Rectal smooth muscle tissue (tissue), 1 donor: ENCODE measurements around the gene PWWP2A.

ENCODE experiments used
- H3K27ac ChIP-seq: one replicate; pipeline ENCODE4 v1.7.0; 2013; ENCODE audit warnings: low read depth, low read length, inconsistent platforms
- H3K27me3 ChIP-seq: one replicate; pipeline ENCODE4 v1.7.0; 2013; ENCODE audit warnings: low read length; ENCODE audit not compliant: control insufficient read depth, insufficient read depth
- H3K36me3 ChIP-seq: one replicate; pipeline ENCODE4 v1.7.0; 2013; ENCODE audit warnings: low read length; ENCODE audit not compliant: control insufficient read depth, insufficient read depth
- H3K4me1 ChIP-seq: one replicate; pipeline ENCODE4 v1.7.0; 2013; ENCODE audit warnings: low read length; ENCODE audit not compliant: control insufficient read depth, insufficient read depth
- H3K4me3 ChIP-seq: one replicate; pipeline ENCODE4 v1.7.0; 2013; ENCODE audit warnings: low read length
- H3K9ac ChIP-seq: one replicate; pipeline ENCODE4 v1.7.0; 2013; ENCODE audit warnings: low read length

The PWWP2A gene

DNA sequence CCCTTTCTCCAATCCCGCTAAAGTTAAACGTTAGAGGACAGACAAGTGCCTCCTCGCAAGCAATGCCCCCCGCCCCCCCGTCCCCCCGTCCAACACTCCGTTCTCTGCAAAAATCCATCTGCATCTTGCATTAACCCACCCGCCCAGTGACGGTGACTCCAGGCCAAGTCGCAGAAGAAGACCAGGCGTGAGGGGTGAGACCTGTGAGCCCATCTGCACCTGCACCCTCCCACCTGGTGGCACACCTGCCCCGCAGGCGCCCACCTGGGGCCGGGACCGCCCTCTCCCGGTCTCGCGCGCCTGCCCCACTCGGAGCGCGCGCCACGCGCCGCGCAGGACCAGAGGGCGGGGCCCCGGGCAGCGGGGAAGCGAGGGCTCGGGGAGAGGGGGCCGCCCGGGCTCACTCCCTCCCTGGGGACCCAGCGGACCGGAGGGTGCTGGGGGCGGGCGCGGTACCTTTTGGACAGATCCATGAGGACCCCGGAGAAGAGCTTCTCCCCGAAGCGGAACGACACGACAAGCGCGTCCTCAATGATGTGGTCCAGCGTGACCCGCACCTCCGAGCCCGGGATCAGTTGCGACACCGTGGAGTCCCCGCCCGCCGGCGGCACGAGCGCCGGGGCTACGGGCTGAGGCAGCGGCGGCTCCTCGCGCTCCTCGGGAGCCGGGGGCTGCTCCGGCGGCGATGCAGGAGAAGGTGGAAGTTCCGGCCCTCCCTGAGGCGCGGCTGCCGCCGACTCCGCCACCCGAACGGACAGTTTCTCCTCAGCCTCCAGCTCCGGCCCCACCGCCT is 705 bp downstream of the PWWP2A start:
- Histone ChIP-seq H3K9ac (peak overlapping the region; percentile 75), H3K27ac (peak overlapping the region; percentile 88)

GRCh38 chr5:160116991-160117390 is 2.3 kb downstream of the PWWP2A start:
- no peaks in the 10 kb centered on the region for H3K36me3 ChIP-seq
- H3K4me3 ChIP-seq, result no peak overlapping the region
- H3K27me3 ChIP-seq, result no peaks in the 10 kb centered on the region
- H3K9ac ChIP-seq, result no peak overlapping the region
- no peak overlapping the region for H3K27ac ChIP-seq
- H3K4me1 ChIP-seq, result peaks cover 3% of the 10 kb centered on the region

More for the DNA sequence above, 705 bp downstream of the PWWP2A start:
- Histone ChIP-seq H3K27me3 (no peaks in the 10 kb centered on the region), H3K4me1 (peaks cover 3% of the 10 kb centered on the region), H3K36me3 (no peaks in the 10 kb centered on the region), H3K4me3 (peak overlapping the region; percentile 73)

DNA sequence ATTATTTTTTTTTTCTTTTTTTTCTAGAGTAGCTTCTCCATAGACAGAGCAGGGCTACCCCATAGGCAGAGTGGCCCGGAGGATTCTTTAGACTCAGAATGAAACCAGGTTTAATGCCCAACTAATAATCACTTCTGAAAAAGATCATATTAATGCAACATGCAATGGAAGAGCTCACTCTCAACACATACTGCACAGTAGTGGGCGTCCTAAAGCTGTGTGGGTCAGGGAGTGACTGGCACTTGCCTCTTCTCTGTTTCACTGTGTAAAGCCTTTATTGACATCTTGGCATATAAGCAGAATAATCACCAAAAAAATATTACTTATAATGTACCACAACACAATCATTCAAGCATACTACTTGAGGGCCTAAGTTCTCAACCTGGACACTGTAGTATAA is 11.1 kb downstream of the PWWP2A start:
- Histone ChIP-seq H3K4me1 (no peaks in the 10 kb centered on the region), H3K27me3 (no peaks in the 10 kb centered on the region), H3K4me3 (no peak overlapping the region), H3K27ac (no peak overlapping the region), H3K9ac (no peak overlapping the region), H3K36me3 (peaks cover 3% of the 10 kb centered on the region)

DNA sequence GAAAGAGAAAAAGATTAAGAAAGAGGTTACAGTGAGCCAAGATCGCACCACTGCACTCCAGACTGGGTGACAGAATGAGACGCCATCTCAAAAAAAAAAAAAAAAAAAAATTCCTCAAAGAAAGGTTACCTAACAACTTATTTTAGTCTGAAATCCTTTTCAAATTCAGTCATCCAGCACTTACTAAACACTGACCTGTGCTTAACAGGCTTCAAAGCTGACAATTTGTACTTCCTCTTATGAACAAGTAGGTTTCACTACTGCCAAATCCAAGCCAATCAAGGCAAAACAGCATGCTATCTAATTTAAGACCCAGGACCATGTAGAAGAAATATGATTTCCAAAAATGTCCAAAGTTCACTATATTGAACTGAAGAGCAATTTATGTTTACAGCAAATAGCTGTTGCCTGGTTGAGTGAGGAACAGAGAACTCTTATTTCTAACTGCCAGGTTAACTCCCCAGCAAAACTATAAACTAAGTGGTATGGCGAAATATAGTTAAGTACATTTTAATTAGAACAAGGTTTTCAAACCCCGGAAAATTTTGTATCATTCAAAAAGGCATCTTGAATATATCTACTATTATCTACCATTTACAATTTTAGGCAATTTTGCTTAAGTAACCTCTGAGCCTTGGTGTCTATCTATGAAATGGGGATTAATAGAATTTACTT is 13.4 kb downstream of the PWWP2A start:
- Histone ChIP-seq H3K4me1 (no peaks in the 10 kb centered on the region), H3K27me3 (no peaks in the 10 kb centered on the region), H3K27ac (no peak overlapping the region), H3K9ac (no peak overlapping the region), H3K36me3 (no peaks in the 10 kb centered on the region), H3K4me3 (no peak overlapping the region)

DNA sequence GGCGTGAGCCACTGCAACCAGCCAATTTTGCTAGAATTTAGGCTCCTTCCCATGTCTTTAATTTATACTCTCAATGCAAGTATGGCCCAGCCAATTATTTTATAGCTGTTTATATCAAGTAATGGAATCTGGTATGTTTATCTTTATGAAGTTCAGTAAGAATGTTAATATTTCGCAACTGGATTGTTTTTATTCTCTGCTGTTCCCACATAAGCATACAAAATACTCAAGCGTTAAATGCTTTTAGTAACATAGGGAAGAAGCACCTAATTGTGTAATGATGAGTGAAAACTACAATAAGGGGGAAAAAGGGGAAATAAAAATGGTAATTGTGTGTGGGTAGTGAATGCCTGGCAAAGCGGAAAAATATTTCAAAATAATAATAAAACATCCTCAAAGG is 21.3 kb downstream of the PWWP2A start:
- H3K36me3 ChIP-seq, result peaks cover 6% of the 10 kb centered on the region

DNA sequence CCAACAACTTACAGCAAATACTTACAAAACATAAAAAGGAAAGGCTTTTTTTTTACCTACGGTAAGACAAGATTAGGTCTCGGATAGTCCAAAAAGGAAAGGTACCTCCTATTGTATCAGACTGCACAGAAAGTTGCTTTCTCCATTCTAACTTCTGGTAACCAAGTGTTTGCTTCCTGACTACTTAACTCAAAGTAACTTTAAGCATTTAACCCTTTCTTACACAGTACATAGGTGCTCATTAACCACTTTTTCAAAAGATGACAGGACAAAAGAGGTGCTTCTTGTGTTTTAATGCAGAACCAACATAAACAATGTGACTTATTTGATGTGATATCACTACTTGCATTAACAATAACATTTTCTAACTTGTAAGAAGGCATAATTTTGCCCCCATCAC is 23.1 kb downstream of the PWWP2A start:
- Histone ChIP-seq H3K4me1 (peaks cover 3% of the 10 kb centered on the region), H3K36me3 (peaks cover 10% of the 10 kb centered on the region), H3K4me3 (no peak overlapping the region), H3K9ac (no peak overlapping the region), H3K27me3 (no peaks in the 10 kb centered on the region), H3K27ac (no peak overlapping the region)

More for the DNA sequence above, 21.3 kb downstream of the PWWP2A start:
- H3K9ac ChIP-seq, result no peak overlapping the region
- no peak overlapping the region for H3K27ac ChIP-seq
- H3K4me1 ChIP-seq, result peaks cover 3% of the 10 kb centered on the region
- no peaks in the 10 kb centered on the region for H3K27me3 ChIP-seq
- H3K4me3 ChIP-seq, result no peak overlapping the region

- Histone ChIP-seq H3K4me3 (no peak overlapping the region), H3K27ac (no peak overlapping the region), H3K9ac (no peak overlapping the region), H3K4me1 (peaks cover 3% of the 10 kb centered on the region), H3K36me3 (peaks cover 10% of the 10 kb centered on the region), H3K27me3 (no peaks in the 10 kb centered on the region)
Measured at GRCh38 chr5:160092960-160093707, 26.1 kb downstream of the PWWP2A start.

GRCh38 chr5:160092514-160092913 is 26.7 kb downstream of the PWWP2A start:
- Histone ChIP-seq H3K27ac (no peak overlapping the region), H3K4me1 (no peaks in the 10 kb centered on the region), H3K4me3 (no peak overlapping the region), H3K9ac (no peak overlapping the region), H3K27me3 (no peaks in the 10 kb centered on the region), H3K36me3 (peaks cover 10% of the 10 kb centered on the region)

GRCh38 chr5:160090059-160090458 is 29.2 kb downstream of the PWWP2A start:
- no peaks in the 10 kb centered on the region for H3K4me1 ChIP-seq
- H3K4me3 ChIP-seq, result no peak overlapping the region
- no peak overlapping the region for H3K27ac ChIP-seq
- no peak overlapping the region for H3K9ac ChIP-seq
- H3K36me3 ChIP-seq, result peaks cover 10% of the 10 kb centered on the region
- H3K27me3 ChIP-seq, result no peaks in the 10 kb centered on the region

DNA sequence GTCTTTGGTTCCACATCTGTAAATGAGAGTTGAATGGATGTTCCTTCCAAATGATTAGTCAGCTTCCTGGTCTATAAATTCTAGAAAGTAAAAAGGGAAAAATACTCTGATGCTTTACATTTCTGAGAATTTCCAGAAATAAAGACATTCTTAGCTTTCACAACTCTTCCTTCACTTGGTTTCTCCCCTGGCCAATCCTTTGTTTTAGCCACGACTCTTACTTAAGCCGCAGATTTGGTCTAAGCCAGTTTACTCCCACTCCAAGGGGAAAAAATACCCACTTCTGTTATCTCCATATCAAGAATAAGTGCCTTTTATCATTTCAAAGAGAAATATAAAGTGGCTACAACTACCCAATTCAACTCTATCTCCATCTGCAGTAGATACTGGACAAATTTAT is 29.7 kb downstream of the PWWP2A start:
- no peak overlapping the region for H3K4me3 ChIP-seq
- no peak overlapping the region for H3K9ac ChIP-seq
- H3K36me3 ChIP-seq, result peaks cover 10% of the 10 kb centered on the region
- H3K27me3 ChIP-seq, result no peaks in the 10 kb centered on the region
- H3K4me1 ChIP-seq, result no peaks in the 10 kb centered on the region
- no peak overlapping the region for H3K27ac ChIP-seq

DNA sequence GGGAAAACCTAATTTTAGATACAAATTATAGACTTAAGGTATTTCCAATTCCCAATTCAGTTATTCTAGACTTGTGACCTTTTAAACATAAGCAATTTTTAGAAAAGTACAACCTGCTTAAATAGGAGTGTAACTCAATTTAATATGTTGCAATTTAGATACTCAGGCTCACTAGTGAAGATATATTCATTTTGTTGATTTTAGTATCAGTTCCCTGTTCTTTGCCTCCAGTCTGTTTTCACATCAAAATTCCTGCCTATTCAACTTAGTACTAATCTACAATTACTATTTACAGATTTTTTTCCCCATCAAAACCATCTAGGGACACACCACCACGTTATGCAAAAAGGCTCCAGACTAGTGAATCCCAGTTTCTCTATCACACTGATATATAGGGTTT is 30.4 kb downstream of the PWWP2A start:
- Histone ChIP-seq H3K27ac (no peak overlapping the region), H3K4me1 (no peaks in the 10 kb centered on the region), H3K9ac (no peak overlapping the region), H3K36me3 (peaks cover 9% of the 10 kb centered on the region), H3K4me3 (no peak overlapping the region), H3K27me3 (no peaks in the 10 kb centered on the region)

DNA sequence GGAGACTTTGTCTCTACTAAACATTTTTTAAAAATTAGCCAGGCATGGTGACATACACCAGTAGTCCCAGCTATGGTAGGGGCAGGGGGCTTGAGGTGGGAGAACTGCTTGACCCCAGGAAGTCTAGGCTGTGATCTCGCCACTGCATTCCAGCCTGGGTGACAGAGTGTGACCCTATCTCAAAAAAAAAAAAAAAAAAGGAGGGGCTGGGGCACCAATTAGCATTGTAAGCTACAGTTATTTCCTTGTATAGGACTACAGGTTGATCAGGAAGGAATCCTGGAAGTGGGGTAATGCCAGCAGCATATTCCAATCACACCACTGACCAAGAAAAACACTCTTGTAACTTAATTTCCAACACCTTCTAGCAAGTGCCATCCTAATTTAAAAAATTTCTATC is 32.1 kb downstream of the PWWP2A start:
- H3K4me1 ChIP-seq, result no peaks in the 10 kb centered on the region
- H3K27me3 ChIP-seq, result no peaks in the 10 kb centered on the region
- H3K27ac ChIP-seq, result no peak overlapping the region
- H3K4me3 ChIP-seq, result no peak overlapping the region
- no peak overlapping the region for H3K9ac ChIP-seq
- no peaks in the 10 kb centered on the region for H3K36me3 ChIP-seq
